AML-193 (cell line): ENCODE data around the gene LYSMD3.

Experiments
- DNase-seq, 2 experiments: peaks; one replicate each; lab custom pipeline; 2025; lab: John Stamatoyannopoulos, UW

LYSMD3 gene

DNA sequence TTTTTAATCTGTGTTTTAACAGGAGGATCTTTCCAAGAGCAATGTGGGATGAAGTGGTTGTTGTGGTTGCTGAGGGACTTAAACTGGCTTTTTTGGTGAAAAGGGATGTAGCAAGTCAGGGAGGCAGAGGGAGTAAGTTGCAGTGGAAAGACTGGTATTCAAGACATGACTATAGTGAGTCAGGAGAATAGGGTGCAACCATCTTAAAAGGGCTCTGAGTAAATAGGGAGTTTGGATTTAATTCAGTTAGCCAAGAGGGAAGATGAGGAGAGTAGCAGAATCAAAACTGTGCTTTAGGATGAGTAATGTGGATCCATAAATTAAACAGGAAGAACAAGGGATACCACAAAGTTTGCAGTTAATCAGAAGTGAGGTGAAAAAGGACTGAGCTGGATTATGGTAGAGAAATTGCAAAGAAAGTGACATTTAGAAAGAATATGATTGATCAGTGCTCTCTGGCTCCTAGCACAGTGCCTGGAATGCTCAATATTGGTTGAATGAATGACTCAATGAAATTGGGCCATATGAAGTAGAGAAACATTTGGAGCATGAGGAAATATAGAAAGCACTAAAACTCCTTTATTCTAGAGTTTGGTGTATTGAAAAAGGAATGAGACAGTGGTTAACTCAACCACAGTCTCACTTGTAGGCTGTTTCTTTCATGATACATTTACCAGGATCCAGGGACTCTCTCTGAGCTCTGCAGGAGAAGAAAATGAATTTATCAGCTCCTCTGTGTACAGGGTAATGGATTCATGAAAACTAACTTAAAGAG is 49.6 kb downstream of the LYSMD3 start:
- no peak for DNase-seq

GRCh38 chr5:90477621-90478215 is 51.7 kb downstream of the LYSMD3 start:
- DNase-seq = no peak

GRCh38 chr5:90477073-90477472 is 52.3 kb downstream of the LYSMD3 start:
- no peak for DNase-seq

GRCh38 chr5:90476391-90476790 is 53.0 kb downstream of the LYSMD3 start:
- peak; percentile 7 to 29 for DNase-seq

GRCh38 chr5:90475436-90475980 is 53.9 kb downstream of the LYSMD3 start:
- DNase-seq = no peak

DNA sequence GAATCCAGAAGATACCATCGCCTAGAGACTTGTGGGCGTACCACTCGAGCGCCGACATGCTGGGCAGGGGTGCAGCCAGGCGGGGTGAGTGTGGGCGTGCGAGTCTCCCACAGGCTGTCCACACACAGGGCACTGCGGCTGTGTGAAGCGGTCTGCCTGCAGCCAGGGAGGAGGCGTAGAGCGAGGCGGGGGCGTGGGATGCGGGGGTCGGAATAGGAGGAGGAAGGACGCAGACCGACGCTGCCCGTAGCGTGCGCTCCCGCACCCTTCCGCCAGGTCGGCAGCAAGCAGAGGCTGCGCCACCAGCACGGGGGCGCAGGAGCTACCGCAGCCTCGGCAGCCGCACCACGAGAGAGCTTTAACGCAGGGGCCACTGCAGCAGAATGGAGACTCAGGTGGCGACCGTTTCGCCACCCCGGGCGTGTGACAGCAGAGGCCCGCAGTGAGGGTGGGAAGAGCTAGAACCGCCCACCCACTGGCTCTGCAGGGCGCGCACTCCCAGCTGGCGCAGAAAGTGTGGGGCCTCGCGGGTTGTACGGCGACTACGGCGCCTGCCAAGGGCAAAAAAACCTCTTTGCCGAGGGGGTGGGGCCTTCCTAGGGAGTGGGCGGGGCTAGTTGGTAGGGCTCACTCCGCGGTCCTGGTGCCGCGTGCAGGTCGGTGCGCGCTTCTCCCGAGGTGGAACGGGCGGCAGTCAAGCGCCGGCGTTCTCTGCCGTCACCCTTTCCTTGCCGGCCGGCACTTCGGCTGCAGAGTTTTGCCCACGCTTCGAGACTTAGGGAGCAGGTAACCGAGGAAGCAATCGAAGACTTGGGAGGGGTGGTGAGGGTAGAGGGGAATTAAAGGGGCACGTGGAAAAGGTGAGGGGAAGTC is 54.9 kb downstream of the LYSMD3 start, which contains the start of the genes MBLAC2 and POLR3G:
Gene MBLAC2, minus strand, starts transcription at position 537 of the 873 bp plus-strand sequence. Its CDS starts 479 bp downstream, at position 58.
Gene POLR3G, plus strand, starts transcription at position 630 of the 873 bp plus-strand sequence. CDS start 10,704 bp downstream, outside the sequence.
- DNase-seq = peak; percentile 87 to 91

DNA sequence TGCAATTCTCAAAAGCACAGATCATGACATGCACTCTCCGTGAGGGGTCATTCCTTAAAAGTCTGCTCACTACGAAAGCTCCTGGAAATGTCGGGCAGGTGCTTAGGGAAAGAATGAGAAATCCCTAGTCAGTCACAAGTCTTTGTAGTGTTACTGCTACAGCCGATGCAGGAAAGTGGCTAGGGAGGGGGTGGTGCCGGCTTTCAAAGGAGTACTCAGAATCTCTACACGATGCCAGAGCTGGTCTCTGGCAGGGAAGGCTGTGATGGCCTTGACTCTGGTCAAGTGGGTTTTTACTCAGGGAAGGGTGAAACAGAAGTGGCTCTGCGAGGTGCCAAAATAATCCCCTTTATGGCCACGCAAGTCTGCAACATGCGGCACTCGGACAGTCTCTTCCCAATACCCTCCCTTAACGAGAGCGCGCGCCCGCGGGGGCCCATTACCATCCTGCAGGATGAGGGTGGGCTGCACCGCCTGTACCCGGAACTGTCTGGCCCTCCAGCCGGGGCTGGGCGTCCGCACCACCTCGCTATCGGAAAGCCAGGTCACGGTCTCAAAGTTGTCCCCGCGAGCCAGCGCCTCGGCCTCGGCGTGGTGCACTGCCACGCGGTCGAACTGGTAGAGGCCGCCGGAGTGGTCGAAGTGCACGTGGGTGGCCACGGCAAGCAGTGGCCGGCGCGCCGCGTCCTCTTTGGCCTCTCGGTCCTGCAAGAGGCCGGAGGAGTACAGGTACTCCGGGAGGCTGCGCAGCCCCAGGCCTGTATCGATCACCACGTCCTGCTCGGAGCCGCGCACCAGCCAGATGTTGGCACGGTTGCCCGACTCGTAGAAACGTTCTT is 55.8 kb downstream of the LYSMD3 start:
- DNase-seq = peak; percentile 20 to 26

- DNase-seq = no peak
Observed at GRCh38 chr5:90472783-90473395, 56.5 kb downstream of the LYSMD3 start.
